RPMI7951 (cell line): Measurements from ENCODE around the gene ANO4. TPM values are rescaled to one million over a fixed set of nuclear protein-coding genes. Genes with fewer than 3 reads are reported as not detected.
A peak's percentile ranks its signal among the peaks of the same experiment; 100 is the strongest.

Source experiments
- DNase-seq: peaks from one replicate; pipeline ENCODE4 v3.0.0-alpha.2; 2012; ENCODE audit warnings: low read depth
- total RNA-seq: library from RNA; depleted of rRNA; stranded (reverse); fragments of >200 nt; shearing (Covaris generic); gene quantifications from 2 replicates; pipeline ENCODE4 v1.2.3, GENCODE V29; 2014

Gene ANO4
- total RNA-seq, 1 experiment from 2014 or later: 0.48 TPM

GRCh38 chr12:100871195-100871734 lies 76.7 kb downstream of the ANO4 start:
- DNase-seq: no peak

GRCh38 chr12:100875156-100875555 lies 80.6 kb downstream of the ANO4 start:
- no peak for DNase-seq

GRCh38 chr12:100875771-100876170 lies 81.2 kb downstream of the ANO4 start:
- no peak for DNase-seq

- DNase-seq: no peak
Measured at GRCh38 chr12:100877776-100878175, 83.2 kb downstream of the ANO4 start.

GRCh38 chr12:100895192-100895591 lies 100.6 kb downstream of the ANO4 start:
- no peak for DNase-seq

- DNase-seq: no peak
Measured at GRCh38 chr12:100896192-100896591, 101.6 kb downstream of the ANO4 start.

GRCh38 chr12:100897240-100897639 lies 102.7 kb downstream of the ANO4 start:
- DNase-seq: no peak

GRCh38 chr12:100899301-100899700 lies 104.7 kb downstream of the ANO4 start:
- no peak for DNase-seq

GRCh38 chr12:100900808-100901207 lies 106.2 kb downstream of the ANO4 start:
- DNase-seq: no peak

- DNase-seq: no peak
Measured at GRCh38 chr12:100901266-100901665, 106.7 kb downstream of the ANO4 start.

GRCh38 chr12:100904270-100904669 lies 109.7 kb downstream of the ANO4 start:
- DNase-seq: no peak

GRCh38 chr12:100908501-100908900 lies 113.9 kb downstream of the ANO4 start:
- DNase-seq: no peak

GRCh38 chr12:100913872-100914592 lies 119.5 kb downstream of the ANO4 start:
- no peak for DNase-seq

GRCh38 chr12:100919116-100919515 lies 124.5 kb downstream of the ANO4 start:
- DNase-seq: no peak

- no peak for DNase-seq
Measured at GRCh38 chr12:100920493-100920892, 125.9 kb downstream of the ANO4 start.

GRCh38 chr12:100926669-100927248 lies 132.2 kb downstream of the ANO4 start:
- DNase-seq: peak; percentile 19

- DNase-seq: peak; percentile 61
Measured at GRCh38 chr12:100927826-100928225, 133.2 kb downstream of the ANO4 start.

- DNase-seq: no peak
Measured at GRCh38 chr12:100932571-100932970, 138.0 kb downstream of the ANO4 start.

- DNase-seq: peak; percentile 19
Measured at GRCh38 chr12:100933531-100933930, 139.0 kb downstream of the ANO4 start.

GRCh38 chr12:100935929-100936328 lies 141.4 kb downstream of the ANO4 start:
- DNase-seq: no peak

- DNase-seq: no peak
Measured at GRCh38 chr12:100936661-100937060, 142.1 kb downstream of the ANO4 start.

- DNase-seq: no peak
Measured at GRCh38 chr12:100940503-100940902, 145.9 kb downstream of the ANO4 start.

GRCh38 chr12:100942984-100943749 lies 148.6 kb downstream of the ANO4 start:
- no peak for DNase-seq
